CD14-positive monocyte (primary cell): ENCODE measurements around the gene BUD31. TPM values are rescaled to one million over a fixed set of nuclear protein-coding genes. Genes with fewer than 3 reads are reported as not detected.

Experiments
- DNase-seq, 3 donors: peaks; one replicate each; pipeline ENCODE4 v3.0.0-alpha.2; 2011 to 2022
- H2AFZ ChIP-seq: 2 replicates; pipeline ENCODE4 v1.6.0; 2012; ENCODE audit warnings: mild to moderate bottlenecking, low read depth, low read length, inconsistent platforms; ENCODE audit not compliant: insufficient read depth, poor library complexity, severe bottlenecking
- H3K27ac ChIP-seq, 2 donors: 1 replicate in 1 of 2; 2 replicates in 1 of 2; pipeline ENCODE4 v1.5.1; 2012 to 2013; ENCODE audit warnings: low read length in 2 of 2, control low read depth in 1 of 2, inconsistent platforms in 1 of 2, low read depth in 1 of 2, mild to moderate bottlenecking in 1 of 2
- H3K27me3 ChIP-seq, 2 donors: one replicate each; pipeline versions ENCODE4 v1.6.0 to v1.6.1; 2011 to 2013; ENCODE audit warnings: low read length in 2 of 2; ENCODE audit not compliant: control insufficient read depth in 2 of 2, insufficient read depth in 2 of 2
- H3K36me3 ChIP-seq, 2 donors: replicated peaks in 1 of 2; 1 replicate in 1 of 2; 2 replicates in 1 of 2; pipeline versions ENCODE4 v1.5.1 to v1.6.1; 2012 to 2013; ENCODE audit warnings: low read length in 2 of 2, control low read depth in 1 of 2, inconsistent platforms in 1 of 2, mild to moderate bottlenecking in 1 of 2; ENCODE audit not compliant: insufficient read depth in 2 of 2, control insufficient read depth in 1 of 2
- H3K4me1 ChIP-seq, 2 donors: 1 replicate in 1 of 2; 2 replicates in 1 of 2; pipeline versions ENCODE4 v1.5.1 to v1.6.1; 2012 to 2013; ENCODE audit warnings: low read length in 2 of 2, control low read depth in 1 of 2, inconsistent platforms in 1 of 2, mild to moderate bottlenecking in 1 of 2, moderate library complexity in 1 of 2; ENCODE audit not compliant: insufficient read depth in 2 of 2, control insufficient read depth in 1 of 2
- H3K4me2 ChIP-seq: replicated peaks from 2 replicates; pipeline ENCODE3; 2012; ENCODE audit warnings: low read length, moderate library complexity, mild to moderate bottlenecking; ENCODE audit not compliant: poor library complexity, severe bottlenecking; ENCODE audit errors: extremely low read depth
- H3K4me3 ChIP-seq, 3 experiments: fragments of 200-600 bp in 1 of 3; sonication (generic) in 1 of 3; replicated peaks in 1 of 3; 1 replicate in 2 of 3; 2 replicates in 1 of 3; pipeline ENCODE4 v1.5.1; 2011 to 2013; ENCODE audit warnings: low read length in 3 of 3, mild to moderate bottlenecking in 3 of 3, control low read depth in 2 of 3, low read depth in 2 of 3, inconsistent platforms in 1 of 3, moderate library complexity in 1 of 3
- H3K79me2 ChIP-seq: 2 replicates; pipeline ENCODE4 v1.6.0; 2012; ENCODE audit warnings: mild to moderate bottlenecking, control low read depth, inconsistent platforms, low read length, moderate library complexity; ENCODE audit not compliant: insufficient read depth
- H3K9ac ChIP-seq: 2 replicates; pipeline ENCODE4 v1.6.0; 2017; ENCODE audit warnings: low read length, mild to moderate bottlenecking; ENCODE audit not compliant: insufficient read depth, poor library complexity, severe bottlenecking
- H3K9me3 ChIP-seq, 2 donors: replicated peaks in 1 of 2; 1 replicate in 1 of 2; 2 replicates in 1 of 2; pipeline versions ENCODE4 v1.5.1 to v1.6.1; 2012 to 2013; ENCODE audit warnings: low read length in 2 of 2, control low read depth in 1 of 2; ENCODE audit not compliant: control insufficient read depth in 1 of 2, insufficient read depth in 1 of 2
- H4K20me1 ChIP-seq: 2 replicates; pipeline ENCODE4 v1.6.0; 2012; ENCODE audit warnings: mild to moderate bottlenecking, low read length, control low read depth, moderate library complexity; ENCODE audit not compliant: insufficient read depth
- H3K27ac Mint-ChIP-seq, 7 donors: one replicate each; pipeline ENCODE4 v1.8.0; 2020; ENCODE audit warnings: mild to moderate bottlenecking in 7 of 7, mixed read lengths in 7 of 7, moderate library complexity in 6 of 7, inconsistent platforms in 2 of 7
- H3K27me3 Mint-ChIP-seq, 3 donors: one replicate each; pipeline ENCODE4 v1.8.0; 2021 to 2022; ENCODE audit warnings: low read depth in 3 of 3, mild to moderate bottlenecking in 3 of 3, mixed read lengths in 3 of 3, moderate library complexity in 3 of 3, inconsistent platforms in 1 of 3
- H3K36me3 Mint-ChIP-seq, 2 donors: one replicate each; pipeline ENCODE4 v1.8.0; 2020; ENCODE audit warnings: mixed read lengths in 2 of 2, inconsistent platforms in 1 of 2, mild to moderate bottlenecking in 1 of 2
- H3K4me1 Mint-ChIP-seq: one replicate; pipeline ENCODE4 v1.8.0; 2020; ENCODE audit warnings: mild to moderate bottlenecking, mixed read lengths
- H3K4me3 Mint-ChIP-seq, 2 donors: one replicate each; pipeline ENCODE4 v1.8.0; 2020; ENCODE audit warnings: mild to moderate bottlenecking in 2 of 2, mixed read lengths in 2 of 2, moderate library complexity in 1 of 2
- H3K9me3 Mint-ChIP-seq, 7 donors: one replicate each; pipeline ENCODE4 v1.8.0; 2020 to 2022; ENCODE audit warnings: mixed read lengths in 7 of 7, mild to moderate bottlenecking in 6 of 7, moderate library complexity in 6 of 7, inconsistent platforms in 2 of 7
- CTCF ChIP-seq: fragments of 200-600 bp; IDR thresholded peaks from one replicate; pipeline ENCODE4 v1.8.0; 2022; ENCODE audit warnings: antibody characterized with exemption, mild to moderate bottlenecking
- WGBS: methylation state at CpG from one replicate; pipeline ENCODE4 v1.1.5; 2013; ENCODE audit warnings: missing lambda C conversion rate; ENCODE audit not compliant: insufficient coverage; 5-methylcytosine and 5-hydroxymethylcytosine counted together
- intact Hi-C, 2 donors: fragments of 100-400 bp; cut with micrococcal nuclease; formaldehyde crosslinking; loops; one replicate each; pipeline versions ENCODE4 v1.15.0 to v1.15.1; 2023
- polyA plus RNA-seq, 3 donors: library from polyadenylated mRNA; depleted of rRNA in 1 of 3; unstranded in 2 of 3; stranded (reverse) in 1 of 3; fragments of 300-500 nt in 2 of 3; fragments of >200 nt in 1 of 3; fragmentation: Illumina TruSeq in 2 of 3; gene quantifications; 1 replicate in 2 of 3; 2 replicates in 1 of 3; pipeline ENCODE4 v1.2.3, GENCODE V29; 2012 to 2021

The BUD31 gene
- polyA plus RNA-seq, 3 donors: 34.3 to 256 (median 241) TPM

- Mint-ChIP-seq H3K36me3 (peaks cover 38 to 52% of the 10 kb centered on the region in 2 donors), H3K4me3 (no peak overlapping the region), H3K27ac (no peak overlapping the region), H3K27me3 (peaks cover 0 to 2% (median 2%) of the 10 kb centered on the region in 3 donors), H3K4me1 (peaks cover 24% of the 10 kb centered on the region), H3K9me3 (peaks cover 0 to 2% (median 0%) of the 10 kb centered on the region in 7 donors)
- intact Hi-C loops: loop anchor here in 1 of 2 donors (10.0 kb wide), 1 partner anchor 102 kb away; the partner anchor contains the start of genes ZKSCAN5 and ZNF394
- no peaks in the 10 kb centered on the region for H3K9me3 ChIP-seq
- peaks cover 92% of the 10 kb centered on the region for H4K20me1 ChIP-seq
- peaks cover 14 to 15% of the 10 kb centered on the region in 2 donors for H3K4me1 ChIP-seq
- no peak overlapping the region for H3K4me3 ChIP-seq
- peaks cover 49% of the 10 kb centered on the region for H3K79me2 ChIP-seq
- no peak overlapping the region for H2AFZ ChIP-seq
- peaks cover 35 to 58% of the 10 kb centered on the region in 2 donors for H3K36me3 ChIP-seq
- no peak for DNase-seq
- H3K9ac ChIP-seq: no peak overlapping the region
- no peak for TF ChIP-seq CTCF
- H3K4me2 ChIP-seq: no peak overlapping the region
- no peaks in the 10 kb centered on the region for H3K27me3 ChIP-seq
- 100% methylated on average over 3 of the region's 3 CpGs for WGBS
- no peak overlapping the region for H3K27ac ChIP-seq
Observed at GRCh38 chr7:99402854-99403253, 5.9 kb upstream of the BUD31 start.

- peaks cover 0 to 2% (median 2%) of the 10 kb centered on the region in 3 donors for H3K27me3 Mint-ChIP-seq
- intact Hi-C loops: loop anchor here in 1 of 2 donors (10.0 kb wide), 1 partner anchor 101 kb away; the partner anchor contains the start of genes ZKSCAN5 and ZNF394
Observed at GRCh38 chr7:99403764-99404163, 5.0 kb upstream of the BUD31 start.

More at GRCh38 chr7:99403764-99404163, 5.0 kb upstream of the BUD31 start:
- H3K36me3 ChIP-seq: peaks cover 32 to 54% of the 10 kb centered on the region in 2 donors
- 95% methylated on average over 5 of the region's 5 CpGs for WGBS
- no peak for TF ChIP-seq CTCF
- Mint-ChIP-seq H3K27ac (peak overlapping the region in 1 of 7 donors; percentile 53), H3K36me3 (peaks cover 34 to 45% of the 10 kb centered on the region in 2 donors), H3K4me3 (no peak overlapping the region), H3K4me1 (peaks cover 22% of the 10 kb centered on the region), H3K9me3 (peaks cover 0 to 2% (median 0%) of the 10 kb centered on the region in 7 donors)
- no peak overlapping the region for H3K4me2 ChIP-seq
- no peaks in the 10 kb centered on the region for H3K27me3 ChIP-seq
- H3K27ac ChIP-seq: no peak overlapping the region
- no peak for DNase-seq
- peaks cover 84% of the 10 kb centered on the region for H4K20me1 ChIP-seq
- H3K4me1 ChIP-seq: peaks cover 15 to 20% of the 10 kb centered on the region in 2 donors
- no peak overlapping the region for H3K4me3 ChIP-seq
- no peak overlapping the region for H3K9ac ChIP-seq
- H3K9me3 ChIP-seq: no peaks in the 10 kb centered on the region
- H3K79me2 ChIP-seq: peaks cover 54% of the 10 kb centered on the region
- no peak overlapping the region for H2AFZ ChIP-seq
